IPS DF 6.9 (cell line): ENCODE results near the gene WNT6.

Source experiments
- DNase-seq: peaks from one replicate; pipeline ENCODE4 v3.0.0-alpha.2; 2013; ENCODE audit warnings: low read depth, low spot score
- H3K27ac ChIP-seq: one replicate; pipeline ENCODE4 v1.5.1; 2013; ENCODE audit warnings: low read length, control low read depth
- H3K27me3 ChIP-seq: 2 replicates; pipeline ENCODE4 v1.6.1; 2013; ENCODE audit warnings: mild to moderate bottlenecking, low read length; ENCODE audit not compliant: control insufficient read depth, insufficient read depth
- H3K36me3 ChIP-seq: 2 replicates; pipeline ENCODE4 v1.6.1; 2013; ENCODE audit warnings: low read length; ENCODE audit not compliant: control insufficient read depth, insufficient read depth
- H3K4me1 ChIP-seq: 2 replicates; pipeline ENCODE4 v1.6.1; 2013; ENCODE audit warnings: low read length; ENCODE audit not compliant: control insufficient read depth, insufficient read depth
- H3K4me3 ChIP-seq: 2 replicates; pipeline ENCODE4 v1.5.1; 2013; ENCODE audit warnings: mild to moderate bottlenecking, low read length
- H3K9me3 ChIP-seq: 2 replicates; pipeline ENCODE4 v1.6.1; 2013; ENCODE audit warnings: low read length, inconsistent platforms; ENCODE audit not compliant: control insufficient read depth, insufficient read depth
- WGBS: extraction: QIAGEN DNeasy Blood & Tissue Kit; methylation state at CpG from one replicate; pipeline ENCODE4 v1.1.7; 2013; ENCODE audit warnings: mixed read lengths, missing lambda C conversion rate; ENCODE audit not compliant: insufficient read length, insufficient coverage; 5-methylcytosine and 5-hydroxymethylcytosine counted together

The WNT6 gene

DNA sequence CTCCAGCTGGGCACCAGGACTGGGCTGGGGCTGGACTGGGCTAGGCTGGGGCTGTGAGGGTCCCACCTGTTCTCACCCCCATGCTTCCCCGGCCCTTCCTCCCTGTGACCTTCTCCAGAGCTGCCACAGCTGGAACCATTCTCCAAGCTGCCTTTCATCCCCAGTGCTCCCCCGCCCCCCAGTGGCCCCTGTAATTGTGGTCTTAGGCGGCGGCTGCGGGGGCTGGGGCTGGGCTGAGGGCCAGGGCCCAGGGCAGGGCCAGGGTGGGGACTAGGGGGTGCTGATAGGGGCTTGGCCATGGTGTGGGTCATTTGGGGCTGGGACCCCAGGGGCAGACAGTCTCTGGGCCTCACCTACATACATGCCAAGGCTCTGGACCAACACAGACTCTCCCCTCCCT, 18.3 kb downstream of the WNT6 start:
- no peak for DNase-seq
- peaks cover 9% of the 10 kb centered on the region for H3K4me1 ChIP-seq
- no peaks in the 10 kb centered on the region for H3K36me3 ChIP-seq
- no CpG with 5 or more reads among the region's 5 CpGs for WGBS
- H3K9me3 ChIP-seq = no peaks in the 10 kb centered on the region
- H3K27me3 ChIP-seq = peaks cover 96% of the 10 kb centered on the region
- no peak overlapping the region for H3K27ac ChIP-seq
- no peak overlapping the region for H3K4me3 ChIP-seq

DNA sequence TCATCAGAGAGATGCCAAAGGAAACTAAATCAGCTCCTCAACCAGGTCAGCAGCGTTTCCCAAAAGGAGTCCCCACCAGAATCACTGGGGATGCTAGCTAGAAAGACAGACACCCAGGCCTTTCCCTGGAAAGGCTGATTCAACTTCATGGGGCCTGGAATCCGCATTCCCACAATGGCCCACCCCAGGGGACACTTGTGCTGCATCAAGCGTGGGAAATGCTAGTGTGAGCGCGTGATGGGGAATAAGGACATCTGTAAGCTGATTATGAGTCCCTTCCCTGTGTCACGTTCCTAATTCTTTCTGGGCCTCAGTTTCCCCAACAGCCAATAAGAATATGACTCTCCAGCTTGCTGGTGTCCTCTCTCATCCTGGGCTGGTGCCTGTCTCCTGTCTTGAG, 18.9 kb downstream of the WNT6 start:
- Histone ChIP-seq H3K4me3 (no peak overlapping the region), H3K4me1 (peaks cover 7% of the 10 kb centered on the region), H3K27ac (no peak overlapping the region), H3K9me3 (no peaks in the 10 kb centered on the region), H3K27me3 (peaks cover 94% of the 10 kb centered on the region), H3K36me3 (no peaks in the 10 kb centered on the region)
- DNase-seq = no peak
- WGBS = no CpG with 5 or more reads among the region's 6 CpGs

DNA sequence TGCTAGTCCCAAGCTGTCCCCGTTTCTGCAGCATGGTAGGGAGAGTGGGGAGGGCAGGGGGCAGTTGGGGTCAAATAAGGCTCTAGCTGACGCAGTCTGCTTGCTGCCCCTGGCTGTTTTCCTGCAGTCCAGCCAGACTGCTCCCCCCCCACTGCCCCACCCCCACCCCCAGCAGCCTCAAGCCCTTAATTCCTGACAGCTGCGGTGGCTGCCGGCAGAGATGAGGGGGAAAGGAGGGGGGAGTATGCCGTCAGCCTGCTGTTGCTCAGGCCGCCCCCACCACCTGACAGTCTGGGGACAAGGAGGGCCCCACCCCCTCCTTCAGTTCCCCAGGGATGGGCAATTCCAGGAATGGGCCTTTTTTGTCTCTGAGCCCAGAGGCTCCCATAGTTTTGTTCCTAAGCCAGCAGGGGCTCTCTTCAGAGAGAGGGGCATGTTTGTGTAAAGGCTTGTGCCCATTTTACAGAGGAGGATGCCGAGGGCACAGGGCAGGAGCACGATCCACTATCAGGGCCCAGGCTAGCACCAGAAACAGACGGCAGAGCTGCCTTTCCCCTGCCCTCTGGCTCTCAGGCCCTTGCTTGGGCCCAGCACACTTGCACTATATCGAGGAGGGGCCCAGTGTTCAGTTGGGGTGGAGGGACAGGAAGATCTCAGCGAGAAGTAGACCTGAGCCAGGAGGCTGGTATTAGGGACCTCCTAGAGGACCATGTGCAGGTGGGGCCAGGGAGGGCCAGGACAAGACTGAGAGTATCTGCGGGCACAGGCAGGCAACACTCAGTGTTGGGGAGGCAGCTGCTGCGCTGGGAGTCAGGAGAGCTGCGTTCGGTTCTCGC, 19.5 kb downstream of the WNT6 start:
- Histone ChIP-seq H3K36me3 (no peaks in the 10 kb centered on the region), H3K4me1 (peaks cover 7% of the 10 kb centered on the region), H3K9me3 (no peaks in the 10 kb centered on the region), H3K27ac (no peak overlapping the region), H3K27me3 (peaks cover 93% of the 10 kb centered on the region), H3K4me3 (no peak overlapping the region)
- no peak for DNase-seq
- WGBS = no CpG with 5 or more reads among the region's 16 CpGs

DNA sequence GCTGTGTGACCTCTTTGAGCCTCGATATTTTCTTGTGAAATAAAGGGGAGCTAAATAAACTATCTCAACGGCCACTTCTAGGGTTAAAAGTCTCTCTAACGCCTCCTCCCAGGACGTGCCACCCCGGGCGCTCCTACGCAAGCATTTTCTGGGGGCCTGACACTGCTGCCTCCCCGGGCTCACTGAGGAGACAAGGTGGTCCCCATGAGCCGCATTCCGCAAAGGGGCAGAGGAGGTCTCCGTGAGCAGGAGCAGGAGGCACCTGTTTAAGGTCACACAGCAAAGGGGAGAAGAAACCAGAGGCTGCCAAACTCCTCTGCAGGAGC, 20.1 kb downstream of the WNT6 start:
- Histone ChIP-seq H3K4me1 (peaks cover 7% of the 10 kb centered on the region), H3K4me3 (no peak overlapping the region)
- WGBS = no CpG with 5 or more reads among the region's 11 CpGs

DNA sequence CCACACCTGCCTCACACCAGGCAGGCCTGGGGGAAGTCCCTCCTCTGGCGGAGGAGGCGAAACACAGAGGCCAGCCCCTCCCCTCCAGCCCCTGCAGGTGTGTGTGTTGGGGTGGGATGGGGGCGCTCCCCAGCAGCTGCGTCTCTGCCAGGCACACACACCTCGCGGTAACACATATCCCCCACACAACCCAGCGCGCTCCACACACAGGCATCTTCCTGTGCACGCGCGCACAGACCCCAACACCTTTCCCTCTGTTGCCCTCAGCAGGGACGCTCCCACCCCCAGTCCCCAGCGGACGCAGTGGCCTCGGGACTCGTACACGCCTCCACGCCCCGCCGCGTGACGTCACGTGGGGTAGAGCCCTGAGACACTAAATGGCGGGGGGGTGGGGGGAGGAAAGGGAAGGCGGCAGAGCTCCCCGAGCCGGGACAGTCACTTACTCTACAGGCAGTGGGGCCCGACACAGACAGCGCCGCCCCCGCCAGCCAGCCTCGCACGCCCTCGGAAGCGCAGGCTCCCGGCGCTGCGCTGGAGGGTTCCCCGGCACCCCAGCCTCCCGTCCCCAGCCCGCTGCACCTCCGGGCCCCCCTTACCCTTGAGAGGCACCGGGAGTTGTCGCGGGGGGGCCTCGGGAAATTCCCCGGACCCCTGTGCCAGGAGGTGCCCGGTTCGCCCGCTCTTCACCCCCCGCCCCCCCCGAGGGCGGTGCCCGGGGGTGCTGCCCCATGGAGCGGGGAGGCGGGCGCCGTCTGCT, 20.7 kb downstream of the WNT6 start, which contains the start of gene WNT10A:
WNT10A (plus strand) TSS at position 751 of the 757 bp plus-strand sequence. CDS start 144 bp downstream, outside the sequence.
- Histone ChIP-seq H3K27me3 (peaks cover 95% of the 10 kb centered on the region), H3K27ac (no peak within 1 kb of the TSS), H3K4me3 (no peak within 1 kb of the TSS), H3K36me3 (no peaks in the 10 kb centered on the region), H3K9me3 (no peaks in the 10 kb centered on the region), H3K4me1 (peaks cover 7% of the 10 kb centered on the region)
- DNase-seq = no peak
- WGBS = no CpG with 5 or more reads among the region's 58 CpGs

More for the DNA sequence above, 20.1 kb downstream of the WNT6 start:
- Histone ChIP-seq H3K36me3 (no peaks in the 10 kb centered on the region), H3K9me3 (no peaks in the 10 kb centered on the region), H3K27me3 (peaks cover 93% of the 10 kb centered on the region), H3K27ac (no peak overlapping the region)
- no peak for DNase-seq

DNA sequence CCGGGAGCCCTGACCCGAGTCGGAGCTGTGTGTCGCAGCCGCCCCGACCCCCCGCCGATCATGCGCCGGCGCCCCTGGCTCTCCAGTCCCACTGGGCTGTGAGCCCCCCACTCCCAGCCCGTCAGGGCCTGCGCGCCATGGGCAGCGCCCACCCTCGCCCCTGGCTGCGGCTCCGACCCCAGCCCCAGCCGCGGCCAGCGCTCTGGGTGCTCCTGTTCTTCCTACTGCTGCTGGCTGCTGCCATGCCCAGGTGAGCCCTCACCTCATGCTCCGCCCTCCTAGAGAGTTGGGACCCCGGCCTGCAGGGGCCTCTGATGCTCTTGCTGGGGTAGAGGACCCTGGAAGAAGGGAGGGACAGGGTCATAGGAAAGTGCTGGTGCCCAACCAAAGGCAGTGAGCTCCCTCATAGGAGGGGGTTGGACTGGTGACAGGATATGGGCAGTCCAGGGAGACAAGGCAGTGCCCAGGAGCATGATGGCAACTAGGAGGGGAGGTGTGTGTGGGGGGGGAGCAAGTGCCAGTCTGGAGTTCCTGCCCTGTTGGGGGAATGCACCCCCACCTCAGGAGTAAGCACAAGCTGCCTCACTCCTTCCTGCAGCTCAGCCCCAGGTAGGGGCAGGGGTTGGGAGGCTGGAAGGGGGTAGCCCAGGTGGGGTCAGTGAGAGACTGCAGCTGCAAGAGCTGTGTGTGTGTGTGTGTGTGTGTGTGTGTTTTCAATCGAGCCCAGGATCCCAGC, 21.4 kb downstream of the WNT6 start:
- Histone ChIP-seq H3K4me3 (no peak overlapping the region), H3K36me3 (no peaks in the 10 kb centered on the region), H3K27me3 (peaks cover 95% of the 10 kb centered on the region), H3K9me3 (no peaks in the 10 kb centered on the region), H3K4me1 (peaks cover 7% of the 10 kb centered on the region), H3K27ac (no peak overlapping the region)
- DNase-seq = no peak
- WGBS = no CpG with 5 or more reads among the region's 24 CpGs

DNA sequence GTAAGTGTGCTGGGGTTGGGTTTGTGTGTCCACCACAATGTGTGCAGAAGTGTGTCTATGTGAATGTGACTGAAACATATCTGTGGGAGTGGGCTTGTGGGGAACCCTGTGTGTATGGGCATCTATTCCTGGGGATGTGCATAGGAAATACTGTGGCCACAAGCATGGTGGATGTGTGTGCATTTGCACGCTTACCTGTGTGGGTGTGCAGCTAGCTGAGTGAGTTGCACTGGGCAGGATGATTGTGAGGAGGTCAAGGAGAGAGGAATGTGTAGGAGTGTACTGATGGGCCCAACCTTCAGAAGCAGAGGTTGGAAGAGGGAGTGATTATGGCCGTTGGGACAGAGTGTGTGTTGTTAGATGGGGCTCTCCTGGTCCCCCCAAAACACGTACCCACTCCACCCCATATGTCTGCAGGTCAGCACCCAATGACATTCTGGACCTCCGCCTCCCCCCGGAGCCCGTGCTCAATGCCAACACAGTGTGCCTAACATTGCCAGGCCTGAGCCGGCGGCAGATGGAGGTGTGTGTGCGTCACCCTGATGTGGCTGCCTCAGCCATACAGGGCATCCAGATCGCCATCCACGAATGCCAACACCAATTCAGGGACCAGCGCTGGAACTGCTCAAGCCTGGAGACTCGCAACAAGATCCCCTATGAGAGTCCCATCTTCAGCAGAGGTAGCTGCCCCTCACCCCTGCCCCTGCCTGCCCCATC, 22.3 kb downstream of the WNT6 start:
- DNase-seq = no peak
- Histone ChIP-seq H3K9me3 (no peaks in the 10 kb centered on the region), H3K36me3 (no peaks in the 10 kb centered on the region), H3K4me1 (peaks cover 5% of the 10 kb centered on the region), H3K4me3 (no peak overlapping the region), H3K27ac (no peak overlapping the region), H3K27me3 (peaks cover 94% of the 10 kb centered on the region)
- WGBS = no CpG with 5 or more reads among the region's 13 CpGs

DNA sequence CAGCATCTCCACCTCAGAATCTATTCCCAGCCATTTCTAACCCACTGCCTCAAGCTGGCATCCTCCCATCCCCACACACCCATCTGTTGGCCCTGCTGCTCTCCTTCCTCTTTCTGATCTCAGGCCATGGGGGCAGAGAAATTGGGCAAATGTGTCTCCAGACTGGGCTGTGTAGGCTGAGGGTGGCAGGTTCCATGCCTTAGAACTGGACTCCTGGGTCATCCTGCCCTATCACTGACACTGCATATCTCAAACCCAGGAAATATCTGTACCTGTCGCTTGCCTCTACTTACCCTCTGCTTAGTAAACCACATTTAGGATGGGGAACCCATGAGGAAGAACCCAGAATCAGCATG, 22.8 kb downstream of the WNT6 start:
- Histone ChIP-seq H3K4me1 (peaks cover 5% of the 10 kb centered on the region), H3K4me3 (no peak overlapping the region)
- no CpG with 5 or more reads among the region's 1 CpG for WGBS

DNA sequence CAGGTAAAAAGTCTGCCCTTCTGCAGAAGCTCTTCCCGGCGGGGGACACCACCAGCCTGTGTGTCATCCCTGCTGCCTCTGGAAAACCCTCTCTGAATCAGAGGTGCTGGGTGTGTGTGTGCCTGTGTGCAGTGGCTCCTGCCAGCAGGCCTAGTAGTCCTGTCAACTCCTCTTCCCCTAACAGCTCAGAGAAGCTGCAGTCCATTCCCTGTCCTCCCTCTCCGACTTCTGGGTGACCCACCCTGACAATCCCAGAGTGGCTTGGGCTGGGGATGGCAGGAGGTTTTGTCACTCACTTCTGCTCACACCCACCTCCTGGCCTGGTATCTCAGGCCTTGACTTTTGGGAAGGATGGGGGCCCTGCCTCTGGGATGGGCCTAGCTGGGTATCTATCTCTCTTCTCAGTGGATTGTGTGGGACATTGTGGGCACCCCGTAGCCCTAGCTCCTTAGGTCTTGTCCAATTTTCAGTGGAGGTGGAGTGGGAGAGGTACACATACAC, 23.3 kb downstream of the WNT6 start:
- Histone ChIP-seq H3K9me3 (no peaks in the 10 kb centered on the region), H3K4me1 (peaks cover 5% of the 10 kb centered on the region), H3K27ac (no peak overlapping the region), H3K36me3 (no peaks in the 10 kb centered on the region), H3K27me3 (peaks cover 91% of the 10 kb centered on the region), H3K4me3 (no peak overlapping the region)
- WGBS = no CpG with 5 or more reads among the region's 4 CpGs
- DNase-seq = no peak

More for the DNA sequence above, 22.8 kb downstream of the WNT6 start:
- peaks cover 94% of the 10 kb centered on the region for H3K27me3 ChIP-seq
- no peaks in the 10 kb centered on the region for H3K36me3 ChIP-seq
- H3K9me3 ChIP-seq = no peaks in the 10 kb centered on the region
- DNase-seq = no peak
- no peak overlapping the region for H3K27ac ChIP-seq
